HG02623 (cell line): Measurements from ENCODE around the gene XXYLT1.
"Not testable (repeated sequence)": the region's sequence is repeated elsewhere in the genome, so short reads cannot be mapped to it uniquely, and the experiment has no call there.

Experiments
- ATAC-seq: cut with Tn5 transposase; IDR thresholded peaks from one replicate; pipeline ENCODE4 v1.9.1; 2021; ENCODE audit warnings: moderate library complexity; ENCODE audit not compliant: unreplicated experiment

Gene XXYLT1

GRCh38 chr3:195270817-195271409 is at the start of gene XXYLT1:
Gene XXYLT1, minus strand, starts transcription at chr3:195271159. Its CDS starts 101 bp downstream, at chr3:195271058.
- peak; percentile 80 for ATAC-seq

DNA sequence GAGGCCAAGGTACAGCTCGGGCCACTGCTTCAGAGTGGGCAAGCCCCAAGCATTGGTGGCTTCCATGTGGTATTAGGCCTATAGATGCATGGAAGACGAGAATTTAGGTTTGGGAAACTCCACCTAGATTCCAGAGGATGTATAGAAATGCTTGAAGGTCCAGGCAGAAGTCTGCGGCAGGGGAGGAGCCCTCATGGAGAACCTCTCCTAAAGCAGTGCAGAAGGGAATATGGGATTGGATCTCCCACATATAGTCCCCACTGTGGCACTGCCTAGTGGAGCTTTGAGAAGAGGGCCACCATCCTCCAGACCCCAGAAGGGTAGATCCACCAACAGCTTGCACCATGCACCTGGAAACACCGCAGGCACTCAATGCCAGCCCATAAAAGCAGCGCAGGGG is 48.1 kb upstream of the XXYLT1 start:
- no peak for ATAC-seq

DNA sequence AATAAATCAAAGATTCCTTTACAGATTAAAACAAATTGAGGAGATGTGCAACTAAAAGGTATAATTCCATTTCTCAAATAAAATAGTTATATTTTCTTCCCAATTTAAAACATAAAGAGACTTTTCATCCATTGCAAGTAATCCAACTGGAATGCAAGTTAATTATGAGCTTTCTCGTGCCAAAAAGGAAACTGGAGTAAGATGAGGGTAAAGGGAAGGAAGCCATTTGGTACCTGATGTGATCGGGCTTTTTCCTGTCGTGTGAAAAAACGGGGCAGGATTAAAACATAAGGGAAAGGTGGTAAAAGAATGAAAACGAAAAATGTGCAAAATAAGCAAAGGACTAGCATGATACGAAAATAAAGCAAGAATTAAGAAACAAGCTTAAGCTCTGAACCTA is 41.8 kb upstream of the XXYLT1 start:
- no peak for ATAC-seq

GRCh38 chr3:195307711-195308110 is 36.8 kb upstream of the XXYLT1 start:
- ATAC-seq = no peak

DNA sequence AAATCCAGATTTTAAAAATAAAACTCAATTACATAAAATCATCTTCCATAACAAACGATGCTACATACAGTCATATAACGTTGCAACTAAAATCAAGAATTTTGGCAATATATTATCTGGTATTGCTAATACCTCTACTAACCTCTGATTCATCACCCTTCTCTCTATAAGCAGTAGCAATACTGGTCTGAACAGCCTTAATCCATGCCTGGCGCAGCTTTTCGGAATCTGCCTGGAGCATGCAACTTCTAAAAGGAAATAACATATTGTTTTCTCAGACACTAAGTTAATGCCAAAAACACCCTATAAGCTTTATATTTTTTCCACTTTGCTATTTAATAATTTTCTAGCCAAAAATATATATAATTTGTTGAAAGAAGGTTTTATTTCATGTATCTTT is 35.4 kb upstream of the XXYLT1 start:
- no peak for ATAC-seq

GRCh38 chr3:195302431-195302830 is 31.5 kb upstream of the XXYLT1 start:
- ATAC-seq = no peak

DNA sequence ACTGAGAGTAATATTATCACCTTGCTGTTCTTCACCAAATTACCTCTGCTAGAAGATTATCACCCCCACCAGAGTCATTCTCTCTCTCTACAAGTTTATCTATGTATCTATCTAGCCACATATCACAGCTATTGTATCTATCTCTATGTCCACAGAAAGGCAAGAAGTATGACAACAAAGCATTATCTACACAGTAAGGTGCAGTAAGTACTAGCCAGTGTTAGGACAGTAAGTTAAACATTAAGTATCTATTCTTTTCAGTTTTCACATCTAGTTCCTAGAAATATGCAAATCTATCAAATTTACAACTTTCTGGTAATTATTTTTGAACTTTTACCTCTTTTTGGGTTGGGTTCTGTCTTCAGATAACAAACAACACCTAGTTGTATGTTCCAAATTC is 26.5 kb upstream of the XXYLT1 start:
- no peak for ATAC-seq

DNA sequence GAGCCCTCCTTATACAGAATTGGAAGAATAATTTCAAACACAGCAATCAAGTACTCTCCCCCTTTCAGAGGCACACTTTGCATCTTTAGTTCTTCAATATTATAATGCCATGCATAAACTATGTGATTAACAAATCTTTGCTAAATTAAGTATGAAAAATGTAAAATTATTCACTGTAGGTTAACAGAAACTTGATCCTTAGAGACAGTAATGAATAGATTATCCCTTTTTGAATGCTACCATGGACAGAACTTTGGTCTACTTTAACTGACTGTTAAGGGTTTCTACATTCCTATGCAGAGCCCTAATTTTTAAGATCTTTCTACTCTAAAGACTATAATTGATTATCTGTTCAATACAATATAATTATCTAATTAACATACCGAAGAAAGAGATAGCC is 25.7 kb upstream of the XXYLT1 start:
- no peak for ATAC-seq

DNA sequence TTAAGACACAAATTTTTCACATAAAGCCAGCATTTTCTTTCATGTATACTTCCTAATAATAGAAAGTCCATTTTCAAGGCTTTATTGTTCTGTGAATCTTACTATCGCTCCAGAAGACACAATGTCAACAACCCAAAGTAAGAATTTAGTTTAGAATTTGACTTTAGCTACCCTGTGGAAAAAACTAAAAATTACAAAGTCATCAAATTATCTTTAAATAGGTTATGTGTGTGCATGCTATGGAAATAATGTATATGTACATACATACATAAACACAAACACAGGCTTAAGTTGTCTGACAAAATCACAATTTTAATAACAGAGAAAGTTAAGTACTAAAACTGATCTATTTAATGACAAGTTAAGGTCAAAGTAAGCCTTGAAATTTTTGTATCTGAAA is 20.2 kb upstream of the XXYLT1 start:
- no peak for ATAC-seq

GRCh38 chr3:195290643-195291042 is 19.7 kb upstream of the XXYLT1 start:
- ATAC-seq = not testable (repeated sequence)

DNA sequence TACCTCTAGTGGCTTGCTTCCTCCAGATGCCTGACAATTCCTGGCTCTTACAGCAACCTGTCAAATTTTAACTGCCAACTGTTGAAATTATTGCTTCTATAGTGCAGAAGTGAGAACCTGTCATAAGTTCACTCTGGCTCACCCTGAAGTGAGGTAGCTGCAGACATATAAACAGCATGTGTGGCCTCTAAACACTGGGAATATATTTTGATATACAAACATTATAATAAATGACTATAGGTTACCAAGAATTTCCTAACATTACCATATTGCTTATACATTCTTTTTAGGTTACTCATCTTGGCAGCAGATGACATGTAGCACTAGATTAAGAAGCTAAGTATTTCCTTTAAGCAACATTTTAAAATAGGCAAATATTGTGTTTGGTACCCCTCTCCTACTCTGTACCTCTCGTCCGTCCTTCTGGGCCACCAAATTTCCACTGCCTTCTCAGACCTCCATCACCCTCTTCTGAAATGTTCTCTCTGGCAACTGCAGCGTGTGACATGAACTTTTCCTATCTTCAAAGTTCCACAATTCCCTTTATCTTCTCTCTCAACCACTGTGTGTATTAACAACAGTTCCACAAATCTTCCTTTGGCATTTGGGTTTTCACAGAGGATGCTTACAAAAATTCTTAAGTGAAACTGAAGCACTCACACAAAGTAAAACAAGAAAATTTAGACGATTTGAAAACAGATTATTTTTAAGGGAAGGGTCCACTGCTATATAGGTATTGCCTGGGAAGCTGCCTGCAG is 15.3 kb upstream of the XXYLT1 start:
- ATAC-seq = no peak

DNA sequence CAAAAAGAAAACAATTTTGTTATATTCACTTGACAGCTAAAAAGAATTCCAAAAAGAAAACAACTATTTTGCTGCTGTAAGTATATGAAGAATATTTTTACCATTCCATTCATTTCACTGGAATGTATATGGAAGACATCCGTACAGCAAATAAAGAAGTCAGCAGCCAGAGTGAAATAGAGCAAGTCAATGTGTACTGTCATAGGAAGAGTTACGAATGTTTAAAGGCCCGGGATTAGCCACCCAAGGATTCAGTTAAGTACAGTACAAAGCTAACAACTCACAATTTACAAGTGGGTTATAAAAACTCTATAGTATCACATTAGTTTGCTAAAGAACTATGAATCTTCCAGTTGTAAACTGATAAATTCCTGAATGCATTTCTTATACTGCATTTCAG is 14.4 kb upstream of the XXYLT1 start:
- ATAC-seq = no peak

DNA sequence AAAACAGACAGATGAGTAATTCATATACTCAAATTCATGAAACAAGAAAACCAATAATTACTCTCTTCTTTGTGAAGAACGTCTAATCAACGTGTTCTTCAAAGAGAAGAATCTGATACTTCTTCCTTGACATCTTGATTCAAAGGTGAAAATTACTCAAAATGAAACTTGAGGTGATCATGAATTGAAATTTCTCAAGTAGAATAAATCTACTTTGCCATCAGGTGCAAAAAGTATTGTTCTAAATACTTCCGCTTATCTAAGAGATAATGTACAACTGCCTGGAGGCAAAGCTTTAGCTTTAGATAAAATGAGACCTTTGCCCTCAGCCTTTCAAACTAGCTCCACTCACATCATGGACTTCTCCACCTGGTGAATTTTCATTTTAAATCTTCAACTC is 13.9 kb upstream of the XXYLT1 start:
- ATAC-seq = no peak

DNA sequence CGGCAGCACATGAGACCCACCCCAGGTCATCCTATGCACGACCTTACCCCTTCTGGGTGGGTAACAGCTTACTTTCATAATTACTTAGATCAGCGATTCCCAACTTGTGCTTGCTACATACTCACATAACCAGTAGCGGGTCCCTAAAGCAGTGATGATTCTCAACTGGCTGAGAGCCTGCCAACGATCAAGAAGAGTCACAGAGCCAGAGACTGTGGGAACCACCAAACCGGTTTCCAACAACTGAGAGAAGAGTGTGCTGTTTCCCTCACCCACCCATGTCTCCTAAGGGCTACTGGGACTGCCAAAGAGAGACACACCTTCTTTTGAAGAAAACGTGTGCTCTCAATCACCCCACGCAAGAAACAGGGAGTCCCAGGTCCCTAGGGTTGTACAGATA is 12.0 kb upstream of the XXYLT1 start:
- no peak for ATAC-seq

DNA sequence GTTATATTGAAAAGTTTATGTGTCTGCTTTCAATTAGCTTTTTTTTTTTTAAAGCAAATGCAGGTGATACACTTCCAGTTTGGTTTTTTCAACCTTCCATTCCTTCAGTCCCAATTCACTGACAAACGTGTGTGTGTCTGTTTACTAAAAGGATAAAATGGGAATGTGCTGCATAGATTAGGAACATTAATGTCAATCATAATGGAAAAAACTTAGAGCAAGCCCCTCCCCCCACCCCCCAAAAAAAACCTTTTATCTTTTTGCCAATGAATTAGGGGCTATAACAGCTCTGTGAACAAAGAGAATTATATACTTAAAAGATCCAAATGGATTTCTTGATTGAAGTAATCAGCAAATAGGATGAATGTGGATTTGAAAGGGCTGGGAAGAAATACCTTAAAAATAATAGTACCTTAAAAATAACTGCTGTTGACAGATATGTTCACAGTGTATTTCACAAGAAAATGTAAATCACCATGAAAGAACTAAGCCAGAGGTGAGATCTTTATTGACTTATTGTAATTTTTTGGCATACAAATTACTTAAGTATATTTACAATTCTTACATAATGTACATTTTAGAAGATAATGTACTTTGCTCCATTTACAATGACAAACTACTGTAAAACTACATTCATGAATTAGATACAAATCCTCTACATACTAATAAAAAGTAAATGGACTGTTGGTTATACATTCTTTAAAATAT is 3.5 kb upstream of the XXYLT1 start:
- no peak for ATAC-seq

DNA sequence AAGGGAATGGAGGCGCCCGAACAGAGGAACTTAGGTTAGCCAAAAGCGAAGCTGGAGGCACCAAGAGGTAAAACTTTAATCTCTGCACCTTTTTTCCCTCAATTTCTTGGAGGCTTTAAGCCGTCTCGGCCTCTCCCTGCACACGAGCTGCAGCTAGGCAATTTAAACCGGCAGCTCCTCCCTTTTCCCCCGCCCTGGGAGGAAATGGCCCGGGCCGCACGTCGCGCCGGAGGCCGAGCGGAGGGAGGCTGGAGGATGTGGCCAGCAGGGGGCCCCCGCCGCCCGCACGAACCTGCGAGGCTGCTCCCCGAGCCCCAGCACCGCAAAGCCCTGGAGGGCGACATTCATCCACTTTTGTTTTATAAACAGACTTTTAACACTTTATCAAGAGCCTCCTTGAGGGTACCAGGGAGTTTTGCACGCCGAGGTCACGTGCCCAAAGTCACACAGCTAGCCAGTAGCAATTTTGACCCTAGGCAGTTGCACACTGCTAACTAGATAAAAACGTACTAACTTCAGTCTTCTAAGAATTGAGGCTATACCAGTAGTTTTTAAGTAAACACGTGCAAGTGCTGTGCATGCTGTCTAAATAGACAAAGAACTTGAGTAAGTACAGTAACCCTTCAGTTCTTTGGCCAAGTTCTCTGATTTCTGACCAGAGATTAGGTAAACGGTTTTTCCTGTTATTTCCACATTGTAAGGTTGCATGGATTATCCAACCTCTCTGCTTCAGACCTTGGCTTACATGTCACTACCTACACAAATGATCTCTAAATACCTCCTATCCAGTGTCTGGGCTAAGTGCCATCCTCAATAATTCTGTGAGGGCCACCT is 668 bp upstream of the XXYLT1 start:
- ATAC-seq = peak; percentile 65

- ATAC-seq = peak; percentile 9
Observed at GRCh38 chr3:195270079-195270816, 711 bp downstream of the XXYLT1 start.

- no peak for ATAC-seq
Observed at GRCh38 chr3:195269375-195270078, 1.4 kb downstream of the XXYLT1 start.

DNA sequence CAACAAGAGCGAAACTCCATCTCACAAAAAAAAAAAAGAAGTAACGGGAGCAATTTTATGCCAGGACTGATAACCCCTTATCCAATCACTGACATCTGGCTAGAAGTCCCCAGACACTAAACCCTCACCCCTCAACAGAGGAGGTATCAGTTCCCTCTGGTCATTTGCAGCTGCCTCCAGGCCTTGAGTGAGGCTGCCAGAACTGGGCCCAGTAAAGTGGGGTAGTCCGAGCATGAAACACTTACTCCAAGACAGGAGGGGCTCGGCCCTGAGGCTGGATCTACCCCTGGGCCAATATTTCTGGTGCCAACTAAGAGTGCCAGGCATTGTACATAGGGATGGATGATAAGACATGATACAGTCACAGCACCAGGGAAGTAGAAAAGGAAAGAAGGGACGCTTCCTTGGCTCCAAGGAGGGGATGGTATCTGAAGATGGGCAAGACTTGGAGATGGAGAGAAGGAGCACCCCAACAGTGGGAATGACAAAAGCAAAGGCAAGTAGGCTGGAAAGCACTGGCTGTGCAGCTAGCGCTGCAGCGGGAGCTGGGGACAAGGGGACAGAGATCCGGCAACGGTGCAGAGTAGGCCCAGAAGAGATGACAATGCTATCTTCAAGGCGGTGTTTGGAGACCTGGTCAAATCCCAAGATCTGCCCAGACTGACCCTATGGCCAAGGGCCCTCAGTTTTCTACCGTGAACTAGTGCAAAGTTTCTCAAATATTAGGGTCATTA is 2.2 kb downstream of the XXYLT1 start:
- no peak for ATAC-seq
